Measurements from ENCODE around the gene MRPL23. TPM values are rescaled to one million over a fixed set of nuclear protein-coding genes. Genes with fewer than 3 reads are reported as not detected.
A peak's percentile ranks its signal among the peaks of the same experiment; 100 is the strongest.

The MRPL23 gene
- total RNA-seq, 1 donor from 2014 or later: 26.0 TPM

- DNase-seq (ENCODE audit: low spot score): no peak
Measured at GRCh38 chr11:1920909-1921573, 26.1 kb upstream of the MRPL23 start.

- DNase-seq (ENCODE audit: low spot score): no peak
Measured at GRCh38 chr11:1921574-1922141, 25.5 kb upstream of the MRPL23 start.

- no peak for DNase-seq (ENCODE audit: low spot score)
Measured at GRCh38 chr11:1922481-1923081, 24.6 kb upstream of the MRPL23 start.

- DNase-seq (ENCODE audit: low spot score): no peak
Measured at GRCh38 chr11:1923201-1923956, 23.8 kb upstream of the MRPL23 start.

GRCh38 chr11:1924181-1924580 lies 23.0 kb upstream of the MRPL23 start:
- DNase-seq (ENCODE audit: low spot score): no peak

- no peak for DNase-seq (ENCODE audit: low spot score)
Measured at GRCh38 chr11:1924646-1925372, 22.3 kb upstream of the MRPL23 start.

- DNase-seq (ENCODE audit: low spot score): no peak
Measured at GRCh38 chr11:1925373-1926155, 21.6 kb upstream of the MRPL23 start.

GRCh38 chr11:1926156-1927025 lies 20.7 kb upstream of the MRPL23 start:
- no peak for DNase-seq (ENCODE audit: low spot score)

- no peak for DNase-seq (ENCODE audit: low spot score)
Measured at GRCh38 chr11:1927026-1927847, 19.9 kb upstream of the MRPL23 start.

- DNase-seq (ENCODE audit: low spot score): no peak
Measured at GRCh38 chr11:1927848-1928469, 19.2 kb upstream of the MRPL23 start.

GRCh38 chr11:1928470-1928890 lies 18.7 kb upstream of the MRPL23 start:
- no peak for DNase-seq (ENCODE audit: low spot score)

GRCh38 chr11:1928891-1929541 lies 18.1 kb upstream of the MRPL23 start:
- peak; percentile 89 for DNase-seq (ENCODE audit: low spot score)

- peak; percentile 85 for DNase-seq (ENCODE audit: low spot score)
Measured at GRCh38 chr11:1929621-1930461, 17.3 kb upstream of the MRPL23 start.

- DNase-seq (ENCODE audit: low spot score): peak; percentile 53
Measured at GRCh38 chr11:1930462-1930830, 16.7 kb upstream of the MRPL23 start.

- peak; percentile 76 for DNase-seq (ENCODE audit: low spot score)
Measured at GRCh38 chr11:1931341-1932104, 15.6 kb upstream of the MRPL23 start.

GRCh38 chr11:1932105-1932480 lies 15.0 kb upstream of the MRPL23 start:
- peak; percentile 89 for DNase-seq (ENCODE audit: low spot score)
